Measurements from ENCODE around the gene UTP20.

DNA sequence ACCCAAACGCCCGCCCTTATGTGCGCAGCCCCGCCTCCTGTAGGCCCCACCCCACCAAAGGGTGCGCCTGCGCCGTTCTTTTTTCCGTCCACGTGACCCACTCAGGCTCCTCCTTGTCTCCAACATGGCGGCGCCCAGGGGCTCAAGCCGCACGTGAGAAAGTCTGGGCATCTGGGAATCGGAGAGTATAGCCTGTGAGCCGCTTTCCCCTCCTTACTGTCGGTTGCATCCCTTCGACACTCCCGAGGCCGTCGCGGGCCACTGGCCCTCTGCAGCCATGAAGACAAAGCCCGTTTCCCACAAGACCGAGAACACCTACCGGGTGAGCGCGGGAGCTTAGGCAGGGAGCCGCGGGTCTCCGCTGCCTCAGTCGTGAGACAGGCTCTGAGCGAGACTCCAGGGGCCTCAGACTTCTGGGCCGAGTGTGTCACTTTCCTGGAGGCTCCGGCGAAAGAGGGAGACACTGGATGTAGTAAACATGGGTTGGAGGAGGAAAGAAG, at the start of gene UTP20:
- TF ChIP-seq, protein P1, sequence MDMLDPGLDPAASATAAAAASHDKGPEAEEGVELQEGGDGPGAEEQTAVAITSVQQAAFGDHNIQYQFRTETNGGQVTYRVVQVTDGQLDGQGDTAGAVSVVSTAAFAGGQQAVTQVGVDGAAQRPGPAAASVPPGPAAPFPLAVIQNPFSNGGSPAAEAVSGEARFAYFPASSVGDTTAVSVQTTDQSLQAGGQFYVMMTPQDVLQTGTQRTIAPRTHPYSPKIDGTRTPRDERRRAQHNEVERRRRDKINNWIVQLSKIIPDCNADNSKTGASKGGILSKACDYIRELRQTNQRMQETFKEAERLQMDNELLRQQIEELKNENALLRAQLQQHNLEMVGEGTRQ (IDR thresholded peaks at IDR 0.05) = peak; percentile 95
- peak; percentile 75 for TF ChIP-seq BHLHE40 (IDR thresholded peaks at IDR 0.05; ENCODE audit: low read depth, low read length)
- TF ChIP-seq POLR2A (IDR thresholded peaks at IDR 0.05; ENCODE audit: low read length) = peak; percentile 80
- TF ChIP-seq, protein P2, sequence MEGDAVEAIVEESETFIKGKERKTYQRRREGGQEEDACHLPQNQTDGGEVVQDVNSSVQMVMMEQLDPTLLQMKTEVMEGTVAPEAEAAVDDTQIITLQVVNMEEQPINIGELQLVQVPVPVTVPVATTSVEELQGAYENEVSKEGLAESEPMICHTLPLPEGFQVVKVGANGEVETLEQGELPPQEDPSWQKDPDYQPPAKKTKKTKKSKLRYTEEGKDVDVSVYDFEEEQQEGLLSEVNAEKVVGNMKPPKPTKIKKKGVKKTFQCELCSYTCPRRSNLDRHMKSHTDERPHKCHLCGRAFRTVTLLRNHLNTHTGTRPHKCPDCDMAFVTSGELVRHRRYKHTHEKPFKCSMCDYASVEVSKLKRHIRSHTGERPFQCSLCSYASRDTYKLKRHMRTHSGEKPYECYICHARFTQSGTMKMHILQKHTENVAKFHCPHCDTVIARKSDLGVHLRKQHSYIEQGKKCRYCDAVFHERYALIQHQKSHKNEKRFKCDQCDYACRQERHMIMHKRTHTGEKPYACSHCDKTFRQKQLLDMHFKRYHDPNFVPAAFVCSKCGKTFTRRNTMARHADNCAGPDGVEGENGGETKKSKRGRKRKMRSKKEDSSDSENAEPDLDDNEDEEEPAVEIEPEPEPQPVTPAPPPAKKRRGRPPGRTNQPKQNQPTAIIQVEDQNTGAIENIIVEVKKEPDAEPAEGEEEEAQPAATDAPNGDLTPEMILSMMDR (IDR thresholded peaks at IDR 0.05) = no peak
- no peak for TF ChIP-seq POLR2AphosphoS2 (conservative IDR thresholded peaks at IDR 0.05; ENCODE audit: low read length)
- TF ChIP-seq MAFK (IDR thresholded peaks at IDR 0.05; ENCODE audit: partially characterized antibody) = no peak
- TF ChIP-seq CBX2 (IDR thresholded peaks at IDR 0.05; ENCODE audit: borderline replicate concordance, low read depth) = no peak
- TF ChIP-seq CHD2 (IDR thresholded peaks at IDR 0.05; ENCODE audit: low read length, partially characterized antibody) = no peak
- TF ChIP-seq JUN (IDR thresholded peaks at IDR 0.05) = peak in 1 of 2 experiments; percentile 53; a peak in 1 of 5 replicates
- no peak for TF ChIP-seq CEBPB (IDR thresholded peaks at IDR 0.05)
- TF ChIP-seq RAD21 (conservative IDR thresholded peaks at IDR 0.05 in 1 of 2, IDR thresholded peaks at IDR 0.05 in 1 of 2) = no peak
- no peak for TF ChIP-seq SMC3 (IDR thresholded peaks at IDR 0.05)
- TF ChIP-seq, protein P3, sequence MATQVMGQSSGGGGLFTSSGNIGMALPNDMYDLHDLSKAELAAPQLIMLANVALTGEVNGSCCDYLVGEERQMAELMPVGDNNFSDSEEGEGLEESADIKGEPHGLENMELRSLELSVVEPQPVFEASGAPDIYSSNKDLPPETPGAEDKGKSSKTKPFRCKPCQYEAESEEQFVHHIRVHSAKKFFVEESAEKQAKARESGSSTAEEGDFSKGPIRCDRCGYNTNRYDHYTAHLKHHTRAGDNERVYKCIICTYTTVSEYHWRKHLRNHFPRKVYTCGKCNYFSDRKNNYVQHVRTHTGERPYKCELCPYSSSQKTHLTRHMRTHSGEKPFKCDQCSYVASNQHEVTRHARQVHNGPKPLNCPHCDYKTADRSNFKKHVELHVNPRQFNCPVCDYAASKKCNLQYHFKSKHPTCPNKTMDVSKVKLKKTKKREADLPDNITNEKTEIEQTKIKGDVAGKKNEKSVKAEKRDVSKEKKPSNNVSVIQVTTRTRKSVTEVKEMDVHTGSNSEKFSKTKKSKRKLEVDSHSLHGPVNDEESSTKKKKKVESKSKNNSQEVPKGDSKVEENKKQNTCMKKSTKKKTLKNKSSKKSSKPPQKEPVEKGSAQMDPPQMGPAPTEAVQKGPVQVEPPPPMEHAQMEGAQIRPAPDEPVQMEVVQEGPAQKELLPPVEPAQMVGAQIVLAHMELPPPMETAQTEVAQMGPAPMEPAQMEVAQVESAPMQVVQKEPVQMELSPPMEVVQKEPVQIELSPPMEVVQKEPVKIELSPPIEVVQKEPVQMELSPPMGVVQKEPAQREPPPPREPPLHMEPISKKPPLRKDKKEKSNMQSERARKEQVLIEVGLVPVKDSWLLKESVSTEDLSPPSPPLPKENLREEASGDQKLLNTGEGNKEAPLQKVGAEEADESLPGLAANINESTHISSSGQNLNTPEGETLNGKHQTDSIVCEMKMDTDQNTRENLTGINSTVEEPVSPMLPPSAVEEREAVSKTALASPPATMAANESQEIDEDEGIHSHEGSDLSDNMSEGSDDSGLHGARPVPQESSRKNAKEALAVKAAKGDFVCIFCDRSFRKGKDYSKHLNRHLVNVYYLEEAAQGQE (IDR thresholded peaks at IDR 0.05) = no peak
